ENCODE measurements around the gene DNAJC2.

DNAJC2 gene

DNA sequence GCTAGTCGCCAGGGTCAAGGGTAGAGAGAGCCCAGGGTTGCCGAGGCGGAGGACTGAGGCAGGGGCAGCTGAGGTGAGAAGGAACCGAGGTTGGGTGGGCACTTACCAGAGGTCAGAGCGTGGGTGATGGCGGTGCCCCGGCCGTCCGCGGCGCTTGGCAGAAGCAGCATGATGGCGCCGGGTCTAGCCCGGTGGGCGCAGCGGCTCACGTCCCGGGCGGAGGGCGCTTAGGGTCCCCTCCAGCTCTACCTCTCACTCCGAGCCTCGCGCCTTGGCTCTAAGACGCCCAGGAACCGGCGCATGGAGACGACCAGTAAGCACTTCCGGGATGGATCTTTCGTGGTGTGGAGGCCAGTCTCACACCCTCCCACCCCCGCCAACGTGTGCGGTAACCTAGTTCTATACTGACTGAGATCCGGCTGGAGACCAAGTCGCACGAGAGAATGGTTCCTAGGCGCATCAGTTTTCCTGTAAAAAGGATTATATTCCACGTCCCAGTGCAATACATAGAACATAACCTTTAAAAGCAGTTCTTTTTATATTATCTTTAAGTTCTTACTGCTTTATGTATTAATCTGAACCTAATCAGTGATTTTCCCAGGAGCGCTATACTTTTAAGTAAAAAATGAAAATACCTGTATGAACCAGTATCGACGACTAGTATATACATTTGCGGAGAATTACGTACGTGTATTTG, at the start of gene DNAJC2:
DNAJC2 (minus strand) TSS at position 315 of the 697 bp plus-strand sequence; CDS start at position 170, 145 bp downstream.
- DNase-seq: peak; percentile 16 to 91 (median 72)

DNA sequence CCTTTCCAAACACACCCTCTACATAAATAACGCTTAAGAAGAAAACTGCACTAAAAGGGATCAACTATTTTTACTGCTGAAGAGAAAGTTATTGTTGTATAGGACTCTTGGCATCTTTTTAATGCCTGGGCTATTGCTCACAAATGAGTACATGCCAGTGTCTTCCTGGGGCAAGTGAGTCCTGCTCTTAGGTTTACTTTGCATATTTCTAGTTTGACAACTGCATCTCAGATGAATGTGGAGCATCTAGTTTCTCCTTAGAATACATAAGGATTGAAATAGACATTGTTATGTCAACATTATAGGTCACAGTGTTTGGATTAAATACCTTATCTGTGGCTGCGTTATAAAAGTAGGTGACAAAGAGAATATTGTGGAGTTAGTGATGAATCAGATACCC, 47.4 kb upstream of the DNAJC2 start:
- DNase-seq: no peak

DNA sequence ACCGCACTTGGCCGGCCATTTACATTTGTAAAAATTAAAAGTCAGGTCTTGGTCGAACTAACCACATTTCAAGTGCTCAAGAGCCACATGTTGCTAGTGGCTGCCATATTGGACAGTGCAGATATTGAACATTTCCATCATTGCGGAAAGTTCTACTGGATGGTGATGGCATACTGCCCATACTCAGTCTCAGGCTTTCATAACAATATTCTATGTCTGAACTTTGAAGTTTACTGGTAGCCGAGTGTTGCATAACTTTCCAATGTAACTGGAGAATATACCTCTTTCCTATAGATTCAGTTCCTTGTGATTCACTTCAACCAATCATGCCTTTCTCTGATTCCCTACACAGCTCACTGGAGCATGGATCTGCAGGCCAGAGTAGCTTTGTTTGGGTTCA, 46.6 kb upstream of the DNAJC2 start:
- DNase-seq: no peak

DNA sequence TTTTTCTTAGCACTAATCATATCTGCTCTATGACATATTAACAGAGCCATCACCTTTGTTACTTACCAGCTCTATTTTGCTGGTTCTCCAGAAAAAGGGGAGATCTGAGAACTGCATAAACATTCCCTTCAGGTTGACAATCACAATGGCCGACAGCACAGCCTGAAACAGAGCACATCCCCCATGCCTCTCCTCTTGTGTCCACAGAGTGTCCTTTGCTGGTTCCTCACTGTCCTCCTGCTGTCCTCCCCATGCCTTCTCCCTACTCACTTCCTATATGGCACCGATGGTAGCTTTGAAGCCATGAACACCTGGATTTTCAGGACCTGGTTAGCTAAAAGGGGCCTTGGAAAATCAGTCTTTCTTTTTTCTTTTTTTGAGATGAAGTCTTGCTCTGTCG, 44.7 kb upstream of the DNAJC2 start:
- DNase-seq: no peak

GRCh38 chr7:103388469-103389140, 44.0 kb upstream of the DNAJC2 start:
- no peak for DNase-seq

- no peak for DNase-seq
Observed at GRCh38 chr7:103387242-103387641, 42.7 kb upstream of the DNAJC2 start.

DNA sequence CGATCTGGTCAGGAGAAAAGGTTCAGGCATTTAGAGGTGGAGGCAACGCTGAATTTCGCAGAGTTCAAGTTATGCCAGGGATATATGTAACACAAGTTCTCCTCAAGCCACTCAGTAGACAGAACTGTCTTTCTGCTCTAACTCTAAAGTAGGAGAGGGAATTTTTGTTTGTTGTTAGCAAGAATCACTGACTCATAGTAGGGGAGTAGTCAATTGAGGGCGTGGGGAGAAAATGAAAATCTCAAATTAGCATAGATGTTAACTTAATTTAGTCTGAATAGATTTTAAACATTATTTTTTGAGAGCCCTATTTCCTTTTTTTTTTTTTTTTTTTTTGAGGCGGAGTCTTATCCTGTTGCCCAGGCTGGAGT, 37.5 kb upstream of the DNAJC2 start:
- no peak for DNase-seq

DNA sequence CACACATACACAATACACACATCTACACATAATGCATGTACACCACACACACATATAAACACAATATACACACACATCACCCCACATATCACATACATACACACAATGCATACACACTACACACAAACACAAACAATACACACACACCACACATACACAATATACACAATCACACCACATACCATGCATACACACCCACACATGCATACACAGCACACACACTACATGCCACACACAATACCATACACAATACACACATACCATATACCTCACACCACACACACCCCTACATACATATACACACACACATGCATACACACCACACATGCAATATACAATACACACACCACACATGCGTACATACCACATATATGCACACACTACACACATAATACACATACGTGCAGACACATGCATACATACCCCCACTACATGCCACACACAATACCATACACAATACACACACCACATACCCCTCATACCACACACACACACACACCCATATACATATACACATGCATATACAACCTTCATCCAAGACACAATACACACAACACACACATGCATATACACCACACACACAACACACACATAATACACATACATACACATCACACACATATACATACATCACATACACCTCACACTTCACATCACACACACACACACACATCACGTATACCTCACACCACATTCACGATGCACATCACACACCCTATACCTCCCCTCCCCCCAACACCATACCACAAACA, 36.9 kb upstream of the DNAJC2 start:
- DNase-seq: no peak

DNA sequence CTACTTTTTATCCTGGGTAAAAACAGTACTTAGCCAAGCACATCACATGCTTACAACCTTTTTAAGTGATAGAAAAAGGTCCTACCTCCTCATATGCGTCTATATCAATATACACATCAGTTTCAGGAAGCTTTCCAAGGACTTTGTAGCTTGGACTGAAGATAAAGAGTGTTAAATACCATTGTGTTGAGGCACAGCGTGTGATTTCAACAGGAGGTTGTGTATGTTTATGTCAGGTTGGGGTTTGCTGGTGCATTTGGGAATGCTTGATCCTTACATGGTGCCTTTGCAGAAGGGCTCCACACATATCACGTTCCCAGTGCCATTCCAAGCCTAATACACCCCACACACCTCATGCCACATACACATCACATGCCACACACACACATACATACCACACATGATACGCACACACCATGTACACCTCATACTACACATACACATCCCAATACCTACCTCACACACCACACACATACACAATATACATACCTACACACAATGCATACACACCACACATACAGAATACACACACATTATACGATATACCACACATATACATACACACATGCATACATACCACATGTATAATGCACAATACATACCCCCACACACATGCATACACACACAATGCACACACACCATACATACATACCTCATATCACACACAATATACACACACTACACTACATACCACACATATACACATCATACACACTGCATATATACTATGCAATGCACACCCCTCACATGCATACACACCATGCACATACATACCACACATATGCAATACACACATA, 36.0 kb upstream of the DNAJC2 start:
- DNase-seq: no peak

- no peak for DNase-seq
Observed at GRCh38 chr7:103379270-103379975, 34.9 kb upstream of the DNAJC2 start.

GRCh38 chr7:103373866-103374643, 29.5 kb upstream of the DNAJC2 start:
- no peak for DNase-seq

- no peak for DNase-seq
Observed at GRCh38 chr7:103369432-103369831, 24.9 kb upstream of the DNAJC2 start.

- DNase-seq: no peak
Observed at GRCh38 chr7:103349805-103350204, 5.2 kb upstream of the DNAJC2 start.

DNA sequence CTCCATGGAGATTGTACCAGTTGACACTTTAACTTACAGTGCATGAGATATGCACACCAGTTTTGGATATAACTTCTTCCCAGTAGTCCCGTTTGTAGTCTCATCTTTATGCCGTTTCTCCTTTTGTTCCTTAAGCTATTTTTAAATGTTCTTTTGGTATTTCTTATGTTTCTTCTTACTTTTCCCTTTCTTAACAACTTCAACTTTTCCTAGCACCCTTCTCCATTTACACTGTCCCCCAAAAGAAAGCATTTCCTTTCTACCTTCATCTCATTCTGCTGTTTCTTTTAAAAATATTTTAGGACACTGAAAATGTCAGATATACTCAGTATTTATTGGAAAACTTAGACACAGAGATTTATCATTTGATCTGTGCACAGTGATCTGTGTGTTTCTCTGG, 4.4 kb upstream of the DNAJC2 start:
- DNase-seq: no peak

DNA sequence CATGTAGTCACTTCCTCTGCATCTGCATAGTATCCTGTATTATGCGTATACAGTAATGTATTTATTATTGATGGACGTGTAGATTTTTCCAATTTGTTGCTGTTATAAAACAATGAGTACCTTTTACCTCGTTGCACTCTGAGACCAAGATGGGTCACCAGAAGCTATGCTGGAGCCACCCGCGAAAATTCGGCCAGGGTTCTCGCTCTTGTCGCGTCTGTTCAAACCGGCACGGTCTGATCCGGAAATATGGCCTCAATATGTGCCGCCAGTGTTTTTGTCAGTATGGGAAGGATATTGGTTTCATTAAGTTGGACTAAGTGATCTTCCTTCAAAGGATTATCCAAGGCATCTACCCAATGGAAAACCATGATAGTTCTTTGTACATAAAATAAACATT, 3.9 kb upstream of the DNAJC2 start:
- no peak for DNase-seq

DNA sequence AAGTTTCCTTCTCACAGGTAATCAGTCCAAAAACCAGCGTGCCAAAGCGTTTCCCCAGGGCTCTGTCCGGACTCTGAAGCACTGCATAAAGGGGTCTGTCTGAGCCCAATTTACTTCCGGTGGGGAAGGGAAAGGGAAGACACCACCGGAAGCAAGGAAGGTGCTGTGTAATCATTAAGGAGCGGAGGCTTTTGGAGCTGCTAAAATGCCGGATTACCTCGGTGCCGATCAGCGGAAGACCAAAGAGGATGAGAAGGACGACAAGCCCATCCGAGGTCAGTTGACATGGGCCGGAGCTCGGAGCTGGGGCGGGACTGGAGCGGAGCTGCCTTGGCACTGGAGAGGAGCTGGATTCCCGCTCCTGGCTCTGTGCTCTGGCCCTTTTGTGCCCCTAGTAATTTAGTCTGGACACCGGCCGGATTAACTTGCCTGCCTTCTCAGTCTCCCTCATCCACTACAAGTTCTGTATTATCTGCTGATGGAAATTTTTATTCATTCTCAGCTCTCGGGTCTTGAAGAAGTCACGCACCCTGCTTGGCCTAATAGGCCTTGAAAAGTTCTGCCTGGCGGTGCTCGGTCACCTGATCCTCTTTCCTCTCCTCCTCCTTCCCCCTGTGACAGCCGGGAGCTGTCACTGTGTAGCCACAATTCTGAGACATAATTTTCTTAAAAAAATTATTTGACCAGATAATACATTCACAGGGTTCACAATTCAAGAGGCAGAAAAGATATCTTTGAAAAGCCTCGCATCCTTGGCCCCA, 3.1 kb upstream of the DNAJC2 start, which contains the start of gene PSMC2:
PSMC2 (plus strand) TSS at position 137 of the 761 bp plus-strand sequence; CDS start at position 206, 69 bp downstream.
- peak in 49 of 51 donors; percentile 14 to 91 (median 67) for DNase-seq

- no peak for DNase-seq
Observed at GRCh38 chr7:103346396-103346795, 1.8 kb upstream of the DNAJC2 start.

DNA sequence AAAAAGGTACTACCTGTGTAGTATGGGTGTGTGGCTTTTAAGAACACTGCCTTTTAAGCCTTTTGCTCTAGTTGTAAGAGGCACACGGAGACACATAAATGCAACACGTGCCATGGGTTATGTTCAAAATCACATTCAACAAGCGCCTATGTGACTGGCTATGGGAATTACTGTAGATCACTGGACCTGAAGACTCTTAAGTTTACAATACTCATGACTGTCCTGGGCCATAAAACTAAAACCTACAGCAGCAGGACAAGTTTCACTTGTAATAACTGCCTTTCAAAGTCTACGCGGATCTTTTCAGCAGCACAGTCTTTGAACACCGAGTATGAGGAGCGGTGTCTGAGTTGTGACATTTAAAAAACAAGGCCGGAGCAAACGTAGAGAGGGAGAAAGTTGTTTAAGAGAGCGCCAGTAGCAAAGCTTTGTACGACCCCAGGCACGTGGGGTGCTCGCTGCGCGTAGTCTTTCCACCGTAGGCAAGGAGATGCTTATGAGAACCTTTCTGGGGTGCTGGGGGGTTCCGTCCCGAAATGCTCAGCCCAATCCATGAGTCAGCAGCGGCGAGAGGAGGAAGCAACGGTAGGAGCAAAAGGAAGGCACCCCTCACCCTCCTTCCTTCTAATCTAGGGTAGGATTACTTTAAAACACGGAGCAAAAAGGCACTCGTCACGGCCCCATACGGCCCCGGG, 662 bp downstream of the DNAJC2 start:
- DNase-seq: peak in 13 of 51 donors; percentile 16 to 72 (median 39)

GRCh38 chr7:103343332-103343731, 1.2 kb downstream of the DNAJC2 start:
- DNase-seq: no peak
